Endodermal cell (in vitro differentiated cells): Measurements from ENCODE around the gene MOB1B. TPM values are rescaled to one million over a fixed set of nuclear protein-coding genes. Genes with fewer than 3 reads are reported as not detected.

Experiments
- DNase-seq: peaks from one replicate; pipeline ENCODE4 v3.0.0-alpha.2; 2017
- H3K27ac ChIP-seq: 2 replicates; pipeline ENCODE4 v1.5.1; 2013; ENCODE audit warnings: mild to moderate bottlenecking, low read depth, low read length, moderate library complexity
- H3K27me3 ChIP-seq: 2 replicates; pipeline ENCODE4 v1.6.1; 2013; ENCODE audit warnings: mild to moderate bottlenecking, low read length, moderate library complexity; ENCODE audit not compliant: insufficient read depth, control insufficient read depth, poor library complexity, severe bottlenecking
- H3K36me3 ChIP-seq: 2 replicates; pipeline ENCODE4 v1.7.0; 2013; ENCODE audit warnings: mild to moderate bottlenecking, low read length, moderate library complexity; ENCODE audit not compliant: control insufficient read depth, insufficient read depth
- H3K4me1 ChIP-seq: one replicate; pipeline ENCODE4 v1.7.0; 2013; ENCODE audit warnings: low read length; ENCODE audit not compliant: control insufficient read depth, insufficient read depth
- H3K4me3 ChIP-seq: 2 replicates; pipeline ENCODE4 v1.5.1; 2013; ENCODE audit warnings: mild to moderate bottlenecking, low read length, moderate library complexity
- H3K9ac ChIP-seq: 2 replicates; pipeline ENCODE4 v1.6.1; 2013; ENCODE audit warnings: mild to moderate bottlenecking, low read length, moderate library complexity; ENCODE audit not compliant: poor library complexity, severe bottlenecking; ENCODE audit errors: extremely low read depth
- H3K9me3 ChIP-seq: 2 replicates; pipeline ENCODE4 v1.6.1; 2013; ENCODE audit warnings: mild to moderate bottlenecking, low read length, moderate library complexity; ENCODE audit not compliant: control insufficient read depth
- H3K27ac Mint-ChIP-seq: 2 replicates; pipeline ENCODE4 v1.8.0; 2020; ENCODE audit warnings: mixed read lengths
- H3K27me3 Mint-ChIP-seq: 2 replicates; pipeline ENCODE4 v1.8.0; 2021; ENCODE audit warnings: mild to moderate bottlenecking, mixed read lengths; ENCODE audit not compliant: insufficient read depth
- H3K36me3 Mint-ChIP-seq: 2 replicates; pipeline ENCODE4 v1.8.0; 2020; ENCODE audit warnings: low read depth, mixed read lengths
- H3K4me1 Mint-ChIP-seq: 2 replicates; pipeline ENCODE4 v1.8.0; 2020; ENCODE audit warnings: mixed read lengths
- H3K4me3 Mint-ChIP-seq: 2 replicates; pipeline ENCODE4 v1.8.0; 2020; ENCODE audit warnings: mild to moderate bottlenecking, moderate library complexity, mixed read lengths
- H3K9me3 Mint-ChIP-seq: 2 replicates; pipeline ENCODE4 v1.8.0; 2020; ENCODE audit warnings: mild to moderate bottlenecking, mixed read lengths
- CTCF ChIP-seq: fragments of 200-600 bp; sonication (generic); conservative IDR thresholded peaks from 2 replicates; pipeline ENCODE4 v1.5.0; 2021; ENCODE audit warnings: antibody characterized with exemption, mild to moderate bottlenecking
- WGBS, 2 experiments: methylation state at CpG; one replicate each; pipeline versions ENCODE4 v1.1.5 to v1.1.7; 2013; ENCODE audit warnings: missing lambda C conversion rate in 2 of 2, mixed read lengths in 1 of 2; ENCODE audit not compliant: insufficient coverage in 1 of 2, insufficient read length in 1 of 2; 5-methylcytosine and 5-hydroxymethylcytosine counted together
- total RNA-seq, 2 donors: library from RNA; stranded (reverse); fragmentation: NEBNext Ultra II Directional in 1 of 2; extraction: Animal tissue kit (Norgen Biotek cat#: 25700) in 1 of 2; gene quantifications; 2 replicates in 1 of 2; 3 replicates in 1 of 2; pipeline ENCODE4 v1.2.1, GENCODE V29; 2021

Gene MOB1B
- total RNA-seq, 2 donors from 2014 or later, result 28.7 to 30.5 TPM

- H3K4me3 Mint-ChIP-seq, result no peak overlapping the region
- DNase-seq, result no peak
- no peaks in the 10 kb centered on the region for H3K9me3 Mint-ChIP-seq
- Histone ChIP-seq H3K9ac (no peak overlapping the region), H3K27me3 (no peaks in the 10 kb centered on the region), H3K4me1 (no peaks in the 10 kb centered on the region), H3K27ac (no peak overlapping the region), H3K9me3 (no peaks in the 10 kb centered on the region), H3K36me3 (no peaks in the 10 kb centered on the region), H3K4me3 (no peak overlapping the region)
- no peak overlapping the region for H3K27ac Mint-ChIP-seq
- 98 to 100% methylated on average over 1 of the region's 1 CpG for WGBS, 2 experiments
- H3K4me1 Mint-ChIP-seq, result peaks cover 11% of the 10 kb centered on the region
- TF ChIP-seq CTCF, result no peak
- H3K36me3 Mint-ChIP-seq, result no peaks in the 10 kb centered on the region
- H3K27me3 Mint-ChIP-seq, result no peaks in the 10 kb centered on the region
These were observed 43.1 kb upstream of the MOB1B start for GRCh38 chr4:70859066-70859465.

- H3K36me3 ChIP-seq, result no peaks in the 10 kb centered on the region
- Mint-ChIP-seq H3K36me3 (no peaks in the 10 kb centered on the region), H3K27me3 (no peaks in the 10 kb centered on the region), H3K4me1 (peaks cover 15% of the 10 kb centered on the region), H3K4me3 (no peak overlapping the region), H3K27ac (peak overlapping the region; percentile 4), H3K9me3 (no peaks in the 10 kb centered on the region)
- H3K27ac ChIP-seq, result no peak overlapping the region
- DNase-seq, result no peak
- no peaks in the 10 kb centered on the region for H3K4me1 ChIP-seq
- 75 to 81% methylated on average over 4 to 6 of the region's 6 CpGs for WGBS, 2 experiments
- H3K9me3 ChIP-seq, result no peaks in the 10 kb centered on the region
- H3K9ac ChIP-seq, result no peak overlapping the region
- no peaks in the 10 kb centered on the region for H3K27me3 ChIP-seq
- no peak overlapping the region for H3K4me3 ChIP-seq
- no peak for TF ChIP-seq CTCF
These were observed 38.9 kb upstream of the MOB1B start for GRCh38 chr4:70863099-70863790.

- Mint-ChIP-seq H3K4me3 (no peak overlapping the region), H3K36me3 (no peaks in the 10 kb centered on the region), H3K9me3 (no peaks in the 10 kb centered on the region), H3K27me3 (no peaks in the 10 kb centered on the region), H3K4me1 (peaks cover 10% of the 10 kb centered on the region), H3K27ac (no peak overlapping the region)
- no peak overlapping the region for H3K27ac ChIP-seq
- no peak for TF ChIP-seq CTCF
- DNase-seq, result peak; percentile 58
- no peaks in the 10 kb centered on the region for H3K9me3 ChIP-seq
- no peaks in the 10 kb centered on the region for H3K27me3 ChIP-seq
- no peaks in the 10 kb centered on the region for H3K36me3 ChIP-seq
- peaks cover 2% of the 10 kb centered on the region for H3K4me1 ChIP-seq
- H3K9ac ChIP-seq, result no peak overlapping the region
- H3K4me3 ChIP-seq, result no peak overlapping the region
These were observed 33.4 kb upstream of the MOB1B start for GRCh38 chr4:70868778-70869177.
